PFSK-1 (cell line): ENCODE measurements around the gene C1RL.

Experiments used
- FOXP2 ChIP-seq: optimal IDR thresholded peaks from 2 replicates; pipeline ENCODE3; 2011; ENCODE audit warnings: borderline replicate concordance, control low read depth, inconsistent platforms; ENCODE audit not compliant: insufficient read depth; ENCODE audit errors: extremely low read length, extremely low read depth
- POLR2AphosphoS5 ChIP-seq: IDR thresholded peaks from 2 replicates; pipeline ENCODE4 v1.6.1; 2012; ENCODE audit warnings: low read depth, mild to moderate bottlenecking, control low read depth, low read length, moderate library complexity
- REST ChIP-seq, 2 experiments: IDR thresholded peaks; 2 replicates each; pipeline versions ENCODE4 v1.6.1 to v1.8.0; 2011 to 2012; ENCODE audit warnings: low read depth in 2 of 2, low read length in 2 of 2, control low read depth in 1 of 2, inconsistent platforms in 1 of 2, mild to moderate bottlenecking in 1 of 2, moderate library complexity in 1 of 2; ENCODE audit not compliant: insufficient read depth in 1 of 2
- SIN3A ChIP-seq: IDR thresholded peaks from 2 replicates; pipeline ENCODE4 v1.6.1; 2012; ENCODE audit warnings: mild to moderate bottlenecking, low read length, moderate library complexity, borderline replicate concordance; ENCODE audit not compliant: insufficient read depth
- TAF1 ChIP-seq: IDR thresholded peaks from 2 replicates; pipeline ENCODE4 v1.6.1; 2012; ENCODE audit warnings: low read length, control low read depth, borderline replicate concordance; ENCODE audit not compliant: insufficient read depth

C1RL gene

GRCh38 chr12:7108003-7108795 is 815 bp downstream of the C1RL start:
- TF ChIP-seq TAF1 (no peak), POLR2AphosphoS5 (no peak), SIN3A (no peak), FOXP2 (no peak)

- no peak for TF ChIP-seq REST (IDR thresholded peaks at IDR 0.05; ENCODE audit: insufficient read depth in 1 of 2, low read depth in 2 of 2, low read length in 2 of 2)
- TF ChIP-seq FOXP2 = no peak
- TF ChIP-seq SIN3A = no peak
- no peak for TF ChIP-seq POLR2AphosphoS5
- TF ChIP-seq TAF1 = no peak
These were observed 1.4 kb downstream of the C1RL start for GRCh38 chr12:7107636-7108002.

GRCh38 chr12:7106082-7106481 is 2.9 kb downstream of the C1RL start:
- TF ChIP-seq TAF1 (no peak), POLR2AphosphoS5 (no peak), REST (IDR thresholded peaks at IDR 0.05; ENCODE audit: insufficient read depth in 1 of 2, low read depth in 2 of 2, low read length in 2 of 2) (no peak)

- TF ChIP-seq REST (IDR thresholded peaks at IDR 0.05; ENCODE audit: insufficient read depth in 1 of 2, low read depth in 2 of 2, low read length in 2 of 2) = no peak
- TF ChIP-seq TAF1 = no peak
These were observed 5.0 kb downstream of the C1RL start for GRCh38 chr12:7103837-7104584.

- TF ChIP-seq SIN3A (no peak), POLR2AphosphoS5 (no peak), FOXP2 (no peak), TAF1 (no peak), REST (IDR thresholded peaks at IDR 0.05; ENCODE audit: insufficient read depth in 1 of 2, low read depth in 2 of 2, low read length in 2 of 2) (no peak)
These were observed 6.4 kb downstream of the C1RL start for GRCh38 chr12:7102582-7102981.
